Suprapubic skin (tissue), 4 donors: ENCODE measurements around the gene ANO8. TPM values are rescaled to one million over a fixed set of nuclear protein-coding genes. Genes with fewer than 3 reads are reported as not detected.

Experiments used
- DNase-seq, 2 donors: peaks; one replicate each; pipeline ENCODE4 v3.0.0-alpha.2; 2019; ENCODE audit warnings: low spot score in 2 of 2
- H3K27ac ChIP-seq: fragments of 200-600 bp; sonication (generic); one replicate; pipeline ENCODE4 v1.5.1; 2019
- H3K27me3 ChIP-seq: fragments of 200-600 bp; sonication (generic); one replicate; pipeline ENCODE4 v1.5.1; 2019
- H3K36me3 ChIP-seq: fragments of 200-600 bp; sonication (generic); one replicate; pipeline ENCODE4 v1.5.1; 2019
- H3K4me1 ChIP-seq: fragments of 200-600 bp; sonication (generic); one replicate; pipeline ENCODE4 v1.5.1; 2019
- H3K4me3 ChIP-seq: fragments of 200-600 bp; sonication (generic); one replicate; pipeline ENCODE4 v1.5.1; 2019; ENCODE audit warnings: mild to moderate bottlenecking
- H3K9me3 ChIP-seq: fragments of 200-600 bp; sonication (generic); one replicate; pipeline ENCODE4 v1.5.1; 2019
- CTCF ChIP-seq, 2 donors: fragments of 200-600 bp in 1 of 2; fragments of 450-650 bp in 1 of 2; sonication (generic) in 1 of 2; IDR thresholded peaks; one replicate each; pipeline ENCODE4 v1.5.1; 2016 to 2019; ENCODE audit warnings: antibody characterized with exemption in 2 of 2, mild to moderate bottlenecking in 1 of 2, moderate library complexity in 1 of 2
- EP300 ChIP-seq: sonication (generic); formaldehyde crosslinking; IDR thresholded peaks from one replicate; pipeline ENCODE4 v1.6.1; 2017; ENCODE audit warnings: antibody characterized with exemption
- POLR2A ChIP-seq, 2 donors: fragments of 450-650 bp; IDR thresholded peaks; one replicate each; pipeline ENCODE4 v1.6.1; 2017; ENCODE audit warnings: antibody characterized with exemption in 2 of 2, mild to moderate bottlenecking in 2 of 2, moderate library complexity in 2 of 2
- POLR2AphosphoS5 ChIP-seq, 3 donors: sonication (generic); formaldehyde crosslinking; IDR thresholded peaks; one replicate each; pipeline ENCODE4 v1.6.1; 2017; ENCODE audit warnings: antibody characterized with exemption in 3 of 3
- WGBS: methylation state at CpG from one replicate; pipeline ENCODE4 v1.1.5; 2018; 5-methylcytosine and 5-hydroxymethylcytosine counted together
- total RNA-seq, 4 donors: library from RNA; depleted of rRNA; stranded (reverse); fragments of >200 nt; gene quantifications; one replicate each; pipeline ENCODE4 v1.1.0, GENCODE V29; 2016

The ANO8 gene
- 10 to 100 TPM; 29.9 to 47.1 (median 37.1) TPM for total RNA-seq

- WGBS, result 3% methylated on average over 37 of the region's 86 CpGs
- Histone ChIP-seq H3K9me3 (no peaks in the 10 kb centered on the region), H3K27ac (peak within 1 kb of the TSS; percentile 78), H3K4me3 (peak within 1 kb of the TSS; percentile 74), H3K4me1 (peaks cover 45% of the 10 kb centered on the region), H3K27me3 (peaks cover 7% of the 10 kb centered on the region), H3K36me3 (no peaks in the 10 kb centered on the region)
- DNase-seq, result peak; percentile 97
- TF ChIP-seq POLR2A (IDR thresholded peaks at IDR 0.05) (no peak), EP300 (no peak), POLR2AphosphoS5 (IDR thresholded peaks at IDR 0.05) (peak in 1 of 3 donors; percentile 51), CTCF (IDR thresholded peaks at IDR 0.05) (no peak)
These were observed at the start of gene ANO8 for GRCh38 chr19:17334414-17335409. Gene ANO8 (minus strand): TSS chr19:17334855. CDS start chr19:17334670, 185 bp downstream.

GRCh38 chr19:17380426-17381138 lies 45.9 kb upstream of the ANO8 start:
- no peak for DNase-seq
- H3K4me1 ChIP-seq, result peaks cover 9% of the 10 kb centered on the region
- H3K36me3 ChIP-seq, result no peaks in the 10 kb centered on the region
- no peak for TF ChIP-seq EP300
- TF ChIP-seq CTCF (IDR thresholded peaks at IDR 0.05), result no peak
- no peak for TF ChIP-seq POLR2AphosphoS5 (IDR thresholded peaks at IDR 0.05)
- TF ChIP-seq POLR2A (IDR thresholded peaks at IDR 0.05), result no peak
- no peaks in the 10 kb centered on the region for H3K9me3 ChIP-seq
- H3K27me3 ChIP-seq, result peaks cover 4% of the 10 kb centered on the region
- whole genome bisulfite sequencing, result 98% methylated on average over 4 of the region's 5 CpGs
- no peak overlapping the region for H3K27ac ChIP-seq
- H3K4me3 ChIP-seq, result no peak overlapping the region

GRCh38 chr19:17379221-17379631 lies 44.6 kb upstream of the ANO8 start:
- H3K9me3 ChIP-seq, result no peaks in the 10 kb centered on the region
- H3K4me1 ChIP-seq, result peaks cover 9% of the 10 kb centered on the region
- no peaks in the 10 kb centered on the region for H3K36me3 ChIP-seq
- TF ChIP-seq EP300 (no peak), POLR2A (IDR thresholded peaks at IDR 0.05) (no peak), POLR2AphosphoS5 (IDR thresholded peaks at IDR 0.05) (no peak), CTCF (IDR thresholded peaks at IDR 0.05) (no peak)
- WGBS, result 56% methylated on average over 14 of the region's 14 CpGs
- no peak overlapping the region for H3K27ac ChIP-seq
- DNase-seq, result no peak
- H3K27me3 ChIP-seq, result peaks cover 4% of the 10 kb centered on the region
- no peak overlapping the region for H3K4me3 ChIP-seq

- H3K4me3 ChIP-seq, result no peak overlapping the region
- TF ChIP-seq EP300 (no peak), POLR2A (IDR thresholded peaks at IDR 0.05) (no peak), POLR2AphosphoS5 (IDR thresholded peaks at IDR 0.05) (no peak), CTCF (IDR thresholded peaks at IDR 0.05) (no peak)
- peaks cover 4% of the 10 kb centered on the region for H3K27me3 ChIP-seq
- no peak overlapping the region for H3K27ac ChIP-seq
- H3K36me3 ChIP-seq, result no peaks in the 10 kb centered on the region
- H3K4me1 ChIP-seq, result peaks cover 8% of the 10 kb centered on the region
- WGBS, result 79% methylated on average over 13 of the region's 13 CpGs
- H3K9me3 ChIP-seq, result no peaks in the 10 kb centered on the region
- no peak for DNase-seq
These were observed 43.6 kb upstream of the ANO8 start for GRCh38 chr19:17378271-17378670.
